GM15510 (cell line): ENCODE data around the gene PLD5.

Source experiments
- POLR2A ChIP-seq: IDR thresholded peaks from 3 replicates; pipeline ENCODE4 v1.6.1; 2011; ENCODE audit warnings: borderline replicate concordance; ENCODE audit not compliant: insufficient read length; ENCODE audit errors: extremely low read depth

PLD5 gene

DNA sequence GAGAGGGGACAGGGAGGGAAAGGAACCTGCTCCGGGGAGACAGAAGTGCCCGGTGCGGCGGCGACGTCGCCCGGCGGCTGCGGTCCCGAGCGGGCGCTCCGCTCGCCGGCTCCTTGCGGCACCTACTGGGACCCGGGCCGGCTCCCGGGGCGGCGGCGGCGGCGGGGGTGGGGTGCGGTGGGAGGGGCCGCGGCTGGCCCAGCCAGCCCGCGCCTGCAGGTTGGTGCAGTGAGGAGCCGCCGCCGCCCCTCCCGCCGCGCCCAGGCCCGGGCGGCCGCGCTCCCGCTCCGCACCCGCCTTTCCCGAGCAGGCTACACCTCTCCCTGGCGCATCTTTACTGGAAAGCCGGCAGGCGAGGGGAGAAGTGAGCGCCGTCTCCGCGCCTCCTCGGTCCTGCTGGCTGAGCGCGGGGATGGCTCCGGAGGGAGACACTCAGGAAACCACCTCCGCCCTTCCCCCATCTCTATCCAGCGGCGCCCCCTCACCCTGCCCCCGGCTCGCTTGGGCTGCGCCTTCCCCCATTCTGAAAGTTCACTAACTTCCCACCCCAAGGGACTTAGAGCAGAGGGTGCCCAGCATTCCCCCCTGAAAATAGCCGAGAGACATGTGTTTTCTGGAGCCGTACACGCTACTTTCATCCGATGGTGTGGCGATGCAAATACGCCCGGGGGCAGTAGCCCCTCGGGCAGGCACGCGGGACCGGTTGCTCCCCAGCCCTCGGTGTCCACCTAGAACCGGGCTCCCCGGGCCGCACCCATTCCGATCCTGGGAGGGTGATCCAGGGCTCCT lies at the start of gene PLD5:
Gene PLD5, minus strand, starts transcription at position 127 of the 789 bp plus-strand sequence.
- TF ChIP-seq POLR2A = no peak

DNA sequence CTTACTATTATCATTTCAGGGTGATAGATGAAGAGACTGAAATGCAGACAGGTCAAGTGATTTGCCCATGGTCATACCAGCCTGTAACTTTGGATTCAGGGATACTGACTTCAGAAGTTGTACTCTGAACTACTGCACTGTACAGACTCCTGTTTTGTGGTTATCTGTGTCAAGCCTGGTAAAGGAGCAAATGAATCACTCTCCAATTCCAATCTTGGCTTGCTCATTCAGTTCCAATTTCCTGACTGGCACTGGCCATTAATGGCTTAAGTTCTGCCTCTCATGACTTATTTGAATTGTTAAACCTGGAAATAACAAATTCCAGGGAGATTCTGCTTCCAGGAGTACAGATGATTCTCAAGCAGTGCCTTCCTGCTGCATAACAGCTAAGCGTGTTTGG lies 45.4 kb upstream of the PLD5 start:
- no peak for TF ChIP-seq POLR2A

DNA sequence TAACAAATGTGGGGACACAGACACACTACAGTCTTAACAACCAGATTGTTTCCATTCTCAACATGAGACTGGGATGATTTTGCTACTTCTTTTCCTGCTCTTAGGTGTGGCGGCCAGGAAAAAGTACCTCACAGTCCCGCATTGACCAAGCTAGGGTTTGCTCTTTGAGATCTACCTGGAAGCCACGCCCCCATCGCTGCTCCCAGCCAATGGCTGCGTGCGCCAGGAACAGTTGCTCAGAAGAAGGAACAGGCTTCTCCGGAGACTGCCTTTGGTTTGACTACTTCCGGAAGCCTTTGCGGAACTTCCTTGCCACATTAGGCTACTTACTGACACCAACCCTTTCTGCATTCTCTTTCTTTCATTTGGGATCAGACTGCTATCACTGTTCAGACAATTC lies 44.2 kb upstream of the PLD5 start:
- no peak for TF ChIP-seq POLR2A

DNA sequence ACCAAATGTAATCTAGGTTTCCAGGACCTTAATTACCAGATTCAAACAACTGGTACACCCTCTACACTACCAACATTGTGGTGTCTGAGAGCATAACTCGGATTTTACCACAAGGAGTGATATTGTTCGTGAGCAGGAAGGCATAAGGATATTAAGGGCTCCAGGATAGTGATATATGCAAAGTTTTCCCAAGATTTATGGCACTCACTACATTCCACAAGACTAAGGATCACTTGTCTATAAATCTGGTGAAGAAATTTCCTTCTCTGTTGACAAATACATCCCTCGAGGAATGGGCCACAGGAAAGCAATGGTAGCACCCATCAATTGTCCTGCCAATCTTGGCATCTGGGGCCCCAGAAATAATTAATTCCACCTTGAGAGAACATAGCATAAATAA lies 43.1 kb upstream of the PLD5 start:
- TF ChIP-seq POLR2A = no peak

DNA sequence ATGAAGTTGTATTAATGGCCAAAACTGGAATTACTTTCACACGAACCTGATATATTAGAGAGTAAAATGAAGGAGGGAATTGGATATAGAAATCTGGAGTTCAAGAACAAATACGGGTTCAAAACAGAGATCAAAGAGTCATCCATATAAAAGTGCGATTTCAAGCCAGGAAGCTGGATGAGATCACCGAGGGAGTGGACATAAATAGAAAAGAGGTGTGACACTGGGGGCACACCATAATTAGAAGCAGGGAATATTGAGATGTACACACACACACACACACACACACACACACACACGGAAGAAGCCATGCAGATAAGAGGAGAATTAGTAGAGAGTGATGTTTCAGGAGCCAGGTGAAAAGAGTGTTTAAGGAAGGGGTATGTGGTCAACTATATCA lies 32.3 kb upstream of the PLD5 start:
- no peak for TF ChIP-seq POLR2A

DNA sequence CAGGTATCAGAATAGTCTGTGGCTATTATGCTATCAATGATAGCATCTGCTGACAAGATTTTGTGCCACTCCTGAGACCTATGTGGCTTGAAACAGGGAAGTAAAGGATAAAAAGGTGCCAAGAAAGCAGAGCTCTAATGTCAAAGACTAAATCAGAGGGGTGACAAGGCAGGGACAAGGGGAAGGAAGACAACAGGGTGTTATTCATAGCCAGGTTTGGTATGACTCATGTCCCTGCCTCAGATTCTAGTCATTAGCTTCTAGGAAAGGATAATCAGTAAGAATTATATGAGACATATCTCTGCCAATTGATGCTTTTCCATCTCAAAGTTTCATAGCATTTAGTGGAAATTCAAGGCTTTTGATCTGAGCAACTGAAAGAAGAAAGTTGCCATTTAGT lies 31.8 kb upstream of the PLD5 start:
- no peak for TF ChIP-seq POLR2A

DNA sequence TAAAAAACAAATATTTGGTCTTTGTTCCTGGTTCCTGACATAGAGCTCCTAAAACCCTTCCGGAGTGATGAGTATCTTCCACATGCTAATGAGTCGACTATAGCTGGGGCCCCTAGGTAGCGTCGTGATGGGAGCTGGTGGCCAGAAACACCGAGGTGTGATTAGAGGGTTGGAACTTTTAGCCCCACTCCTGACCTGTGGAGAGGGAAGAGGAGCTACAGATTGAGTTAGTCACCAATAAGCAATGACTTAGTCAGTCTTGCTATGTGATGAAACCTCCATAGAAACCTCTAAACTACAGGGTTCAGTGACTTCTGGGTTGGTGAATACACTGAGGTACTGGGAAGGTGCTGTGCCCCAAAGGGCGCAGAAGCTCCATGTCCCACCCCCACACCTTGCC lies 30.1 kb upstream of the PLD5 start:
- no peak for TF ChIP-seq POLR2A

DNA sequence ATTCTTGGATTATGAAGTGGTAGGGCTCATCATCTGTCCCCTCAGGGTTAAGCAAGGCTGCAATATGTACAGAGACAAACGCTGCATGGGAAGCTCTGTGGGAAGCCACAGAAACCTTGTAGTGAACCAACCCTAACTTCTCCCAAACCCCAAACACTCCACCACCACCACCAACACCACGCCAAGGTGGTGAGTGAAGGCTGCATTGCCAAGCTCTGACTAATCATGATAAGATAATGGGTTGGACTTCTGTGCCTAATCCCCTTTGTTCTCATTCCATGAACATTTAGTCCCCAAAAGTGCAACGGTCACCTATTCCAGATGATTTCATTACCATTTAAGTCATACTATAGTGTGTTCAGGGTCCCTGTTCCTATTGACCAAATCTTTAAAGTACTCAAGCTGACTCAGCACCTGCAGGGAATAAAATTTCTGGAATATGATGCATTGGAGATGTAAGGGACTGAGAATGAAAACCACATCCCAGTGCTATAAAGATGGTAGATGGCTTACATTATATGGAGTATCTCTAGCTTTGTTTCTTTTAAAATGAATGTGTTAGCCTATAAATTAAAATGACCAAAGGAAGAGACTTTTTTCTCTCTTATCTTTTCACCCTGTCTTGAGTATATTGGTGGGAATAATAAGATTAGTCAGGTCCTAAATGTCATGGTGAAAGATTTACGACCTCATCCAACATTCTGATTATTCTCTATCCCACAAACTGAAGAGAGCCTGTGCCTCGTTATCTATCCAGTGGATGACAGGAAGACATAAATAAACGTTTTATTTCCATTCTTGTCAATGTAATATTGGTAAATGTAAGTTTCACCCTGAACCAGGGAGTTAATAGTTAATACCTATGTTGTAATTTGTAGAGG lies 22.6 kb upstream of the PLD5 start:
- TF ChIP-seq POLR2A = no peak

DNA sequence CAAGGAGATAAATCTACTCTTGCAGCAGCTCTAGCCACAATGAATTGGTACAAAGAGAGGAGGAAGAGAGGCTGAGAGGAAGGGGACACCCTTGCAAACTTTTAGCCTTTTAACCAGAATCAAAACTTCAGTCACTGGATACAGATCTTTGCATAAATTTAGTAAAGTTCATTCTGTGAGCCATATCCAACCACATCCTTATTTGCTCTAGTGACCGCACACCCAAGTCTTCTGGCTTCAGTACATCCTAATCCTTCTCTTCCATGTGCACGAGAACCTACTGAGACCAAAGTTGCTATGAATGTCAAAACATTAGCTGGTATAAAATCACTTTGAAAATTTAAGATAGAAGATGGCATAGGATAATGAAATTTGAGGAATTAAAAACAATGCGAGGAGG lies 21.9 kb upstream of the PLD5 start:
- no peak for TF ChIP-seq POLR2A

DNA sequence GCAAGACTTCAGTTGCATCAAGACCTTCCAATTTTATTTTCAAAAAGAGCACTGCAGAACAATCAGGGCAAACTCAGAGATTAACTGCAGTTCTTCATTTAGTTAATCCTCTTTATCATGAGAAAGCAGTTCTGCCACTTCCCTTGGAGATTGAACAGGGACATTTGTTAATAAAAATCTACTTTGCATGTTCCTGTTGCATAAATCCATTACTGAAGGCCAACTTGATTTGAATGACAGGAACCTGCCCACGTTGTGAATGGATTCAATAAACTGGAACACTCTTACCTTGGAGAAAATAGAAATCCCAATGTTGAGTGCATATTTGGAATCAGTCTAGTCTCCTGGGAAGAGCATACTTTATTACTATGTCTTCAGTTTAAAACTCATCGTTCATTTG lies 19.6 kb upstream of the PLD5 start:
- no peak for TF ChIP-seq POLR2A

DNA sequence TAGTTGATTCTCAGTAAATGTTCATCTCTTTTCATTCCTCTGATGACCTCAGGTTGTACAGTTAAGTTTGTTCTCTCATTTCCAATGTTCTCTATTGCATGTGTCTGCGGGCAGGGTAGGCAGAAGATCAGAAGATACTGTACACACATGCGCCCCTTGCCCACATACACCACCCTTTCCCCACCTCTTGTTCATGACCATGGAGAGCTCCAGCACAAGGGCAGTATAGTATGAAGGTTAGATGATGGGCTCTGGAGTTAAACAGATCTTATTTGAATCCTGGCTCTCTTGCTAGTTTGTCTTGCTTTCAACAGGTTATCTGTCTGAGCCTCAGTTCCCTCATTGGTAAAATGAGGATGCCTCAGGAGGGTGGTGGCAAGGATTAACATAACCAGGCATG lies 17.8 kb upstream of the PLD5 start:
- TF ChIP-seq POLR2A = no peak

DNA sequence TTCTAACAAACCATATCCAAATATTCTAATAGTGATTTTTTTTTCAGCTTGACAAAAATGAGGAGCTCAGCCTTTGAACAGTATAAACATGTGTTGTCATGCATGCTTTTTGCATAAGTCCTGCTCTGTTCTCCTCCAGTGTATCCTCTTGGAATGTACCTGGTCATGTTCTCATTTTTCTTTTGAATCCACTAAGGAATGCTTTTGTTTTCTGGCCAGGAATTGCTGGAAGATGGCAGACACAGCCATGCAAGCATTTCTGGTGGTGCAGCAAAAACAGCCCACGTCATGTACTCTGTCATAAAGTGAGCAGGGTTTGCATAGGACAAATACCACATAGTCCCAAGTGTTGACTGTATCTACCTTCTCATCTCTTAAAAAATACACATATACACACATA lies 11.5 kb upstream of the PLD5 start:
- no peak for TF ChIP-seq POLR2A

DNA sequence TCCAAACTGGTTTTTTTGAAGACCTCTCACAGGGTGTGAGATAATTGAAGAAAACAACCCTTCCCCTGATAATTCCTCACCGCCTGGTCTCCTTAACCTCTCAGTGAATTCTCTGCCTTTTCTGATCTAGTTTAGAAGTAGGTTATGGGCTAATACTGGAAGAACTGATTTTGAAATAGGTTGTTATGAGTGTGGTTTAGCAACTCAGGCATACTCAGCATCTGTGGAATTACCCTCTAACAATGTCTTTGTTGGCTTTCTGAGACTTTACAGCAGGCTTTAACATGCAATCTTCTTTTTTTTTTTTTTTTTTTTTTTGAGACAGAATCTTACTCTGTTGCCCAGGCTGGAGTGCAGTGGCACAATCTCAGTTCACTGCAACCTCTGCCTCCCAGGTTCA lies 10.3 kb upstream of the PLD5 start:
- TF ChIP-seq POLR2A = no peak

DNA sequence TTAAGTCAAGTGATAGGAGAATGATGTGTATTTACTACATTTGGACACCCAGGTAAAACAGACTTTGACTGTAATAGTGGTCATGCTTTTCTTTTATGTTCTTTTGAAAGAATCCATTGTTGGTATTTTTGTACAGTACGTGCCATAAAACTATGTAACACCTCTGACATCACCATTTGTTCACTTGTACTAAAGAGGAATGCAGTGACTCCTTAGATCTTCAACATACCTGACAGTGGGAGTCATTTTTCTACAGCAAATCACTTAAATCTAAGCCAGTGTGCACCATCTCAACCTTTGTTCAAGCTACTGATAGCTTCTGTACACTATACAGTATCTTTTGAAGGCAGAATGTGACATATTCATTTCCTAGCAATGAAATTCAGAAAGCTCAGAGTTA lies 6.3 kb upstream of the PLD5 start:
- no peak for TF ChIP-seq POLR2A

DNA sequence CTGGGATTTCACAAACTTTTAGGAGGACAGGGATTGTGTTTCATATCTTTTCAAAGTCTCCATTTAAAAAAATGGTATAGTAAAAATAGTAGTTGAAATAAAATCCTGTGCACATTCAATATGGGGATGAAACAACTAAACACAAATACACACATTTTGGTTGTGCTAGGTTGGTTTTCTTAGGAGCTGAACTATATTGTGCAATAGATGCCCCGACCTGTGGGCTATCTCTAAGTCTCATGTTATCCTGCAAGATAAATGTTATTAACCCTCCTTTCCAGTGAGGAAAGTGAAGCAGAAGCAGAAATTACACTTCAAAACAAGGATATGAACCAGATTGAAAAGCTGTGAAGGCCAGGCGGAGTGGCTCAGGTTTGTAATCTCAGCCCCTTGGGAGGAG lies 1.3 kb upstream of the PLD5 start:
- TF ChIP-seq POLR2A = no peak

DNA sequence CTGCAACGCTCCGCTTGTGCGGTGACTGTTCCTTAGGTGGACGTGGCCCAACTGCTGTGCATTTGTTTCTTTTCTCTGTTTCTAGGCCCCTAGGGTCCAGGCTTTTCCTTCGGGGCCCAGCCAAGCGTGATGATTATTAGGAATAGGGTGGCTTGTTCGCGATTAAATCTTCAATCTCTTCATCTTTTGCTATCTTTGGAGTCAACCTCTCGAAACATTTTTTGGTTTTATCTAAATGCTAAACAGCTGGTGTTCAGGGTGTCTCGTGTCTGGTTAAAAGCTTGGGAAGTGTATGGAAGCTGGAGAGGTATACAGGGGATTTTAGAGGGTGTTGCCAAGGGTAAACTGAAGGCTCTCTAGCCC lies 844 bp upstream of the PLD5 start:
- no peak for TF ChIP-seq POLR2A

DNA sequence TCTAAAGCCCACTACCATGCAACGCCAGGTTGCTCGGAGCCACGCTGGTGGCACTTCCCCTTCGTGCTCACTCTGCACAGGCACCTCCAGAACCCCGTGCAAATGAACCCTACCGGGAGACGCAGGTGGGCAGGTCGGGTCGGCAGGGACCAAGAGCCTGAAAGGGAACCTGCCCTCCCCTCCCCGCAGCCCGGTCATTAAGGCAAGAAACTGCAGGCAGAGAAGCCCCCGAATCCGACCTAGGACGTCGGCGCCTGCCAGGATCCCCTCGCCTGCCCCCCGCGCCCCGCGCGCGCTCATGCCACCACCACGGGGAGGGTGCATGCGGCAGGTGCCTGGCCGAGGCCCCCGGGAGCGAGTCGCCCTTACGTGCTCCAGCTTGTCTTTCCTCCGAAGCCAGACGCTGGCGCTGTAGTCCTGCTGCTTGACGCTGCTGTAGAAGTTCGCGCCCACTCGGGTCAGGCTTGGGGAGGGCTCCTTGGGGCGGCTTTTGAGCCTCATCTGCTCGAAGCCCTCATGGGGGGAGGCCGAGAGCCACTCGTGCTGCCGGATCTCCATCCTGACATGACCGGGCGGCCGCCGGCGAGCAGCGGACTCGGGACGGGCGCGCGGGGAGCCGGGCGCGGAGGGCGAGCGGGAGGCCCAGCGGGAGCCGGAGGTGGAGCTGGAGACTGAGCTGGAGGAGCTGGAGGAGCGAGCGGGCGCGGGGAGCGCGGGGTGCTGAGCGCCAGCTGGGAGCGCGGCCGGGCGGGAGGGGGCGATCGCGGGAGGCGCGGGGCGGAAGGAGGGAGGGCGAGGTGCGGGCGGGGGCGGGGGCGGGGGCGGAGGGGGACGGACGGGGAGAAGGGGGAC lies 552 bp downstream of the PLD5 start:
- TF ChIP-seq POLR2A = no peak
